ENCODE measurements around the gene ENTPD1.
A peak's percentile ranks its signal among the peaks of the same experiment; 100 is the strongest.
"Not testable (repeated sequence)": the region's sequence is repeated elsewhere in the genome, so short reads cannot be mapped to it uniquely, and the experiment has no call there.

Gene ENTPD1

GRCh38 chr10:95873139-95873538 lies 117.2 kb downstream of the ENTPD1 start:
- DNase-seq: no peak

DNA sequence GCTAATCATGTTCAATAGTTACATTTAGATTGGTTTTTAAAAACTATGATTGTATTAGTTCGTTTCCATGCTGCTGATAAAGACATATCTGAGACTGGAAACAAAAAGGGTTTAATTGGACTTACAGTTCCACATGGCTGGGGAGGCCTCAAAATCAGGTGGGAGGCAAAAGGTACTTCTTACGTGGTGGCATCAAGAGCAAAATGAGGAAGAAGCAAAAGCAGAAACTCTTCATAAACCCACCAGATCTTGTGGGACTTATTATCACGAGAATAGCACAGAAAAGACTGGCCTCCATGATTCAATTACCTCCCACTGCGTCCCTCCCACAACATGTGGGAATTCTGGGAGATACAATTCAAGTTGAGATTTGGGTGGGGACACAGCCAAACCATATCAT lies 117.7 kb downstream of the ENTPD1 start:
- no peak for DNase-seq

DNA sequence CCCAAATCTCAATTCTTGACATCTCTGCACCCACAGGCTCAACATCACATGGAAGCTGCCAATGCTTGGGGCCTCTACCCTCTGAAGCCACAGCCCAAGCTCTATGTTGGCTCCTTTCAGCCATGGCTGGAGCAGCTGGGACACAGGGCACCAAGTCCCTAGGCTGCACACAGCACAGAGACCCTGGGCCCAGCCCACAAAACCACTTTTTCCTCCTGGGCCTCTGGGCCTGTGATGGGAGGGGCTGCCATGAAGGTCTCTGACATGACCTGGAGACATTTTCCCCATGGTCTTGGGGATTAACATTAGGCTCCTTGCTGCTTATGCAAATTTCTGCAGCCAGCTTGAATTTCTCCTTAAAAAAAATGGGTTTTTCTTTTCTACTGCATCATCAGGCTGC lies 118.8 kb downstream of the ENTPD1 start:
- not testable (repeated sequence) for DNase-seq

GRCh38 chr10:95876756-95877155 lies 120.8 kb downstream of the ENTPD1 start:
- no peak for DNase-seq

DNA sequence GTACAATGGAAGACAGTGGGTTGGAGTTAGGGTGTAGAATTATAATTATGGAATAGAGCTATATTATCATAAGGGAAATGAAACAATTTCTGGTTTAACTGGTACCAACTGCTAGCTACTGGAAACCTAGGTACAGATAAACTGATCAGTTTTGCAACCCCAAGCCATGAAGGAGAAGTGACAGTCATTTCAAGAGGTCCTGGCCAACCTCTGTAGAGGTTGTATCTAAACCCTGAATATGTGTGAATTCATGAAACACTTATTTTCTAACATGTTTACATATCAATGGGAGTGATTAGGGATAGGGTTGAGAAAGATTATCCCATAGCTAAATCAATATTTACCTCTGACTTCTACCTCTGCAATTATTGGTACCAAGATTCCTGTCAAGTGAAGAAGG lies 121.9 kb downstream of the ENTPD1 start:
- no peak for DNase-seq

DNA sequence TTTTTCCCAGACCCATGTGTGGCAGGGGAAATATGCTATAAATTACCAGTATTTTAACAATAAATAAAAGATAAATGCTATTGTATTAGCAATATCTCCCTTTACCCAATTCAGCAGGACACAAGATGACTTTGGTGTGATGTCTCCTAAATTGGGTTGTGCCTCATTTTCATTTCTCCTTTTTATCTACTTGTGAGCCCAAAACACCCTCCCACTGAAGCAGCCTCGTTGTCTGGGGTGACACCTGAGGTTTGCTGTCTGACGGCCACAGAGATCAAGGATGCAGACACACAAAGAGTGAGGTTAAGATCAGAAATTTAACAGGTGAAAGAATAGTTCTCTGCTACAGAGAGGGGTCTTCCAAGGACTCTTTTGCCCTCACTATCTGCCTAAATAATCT lies 124.7 kb downstream of the ENTPD1 start:
- DNase-seq: no peak

DNA sequence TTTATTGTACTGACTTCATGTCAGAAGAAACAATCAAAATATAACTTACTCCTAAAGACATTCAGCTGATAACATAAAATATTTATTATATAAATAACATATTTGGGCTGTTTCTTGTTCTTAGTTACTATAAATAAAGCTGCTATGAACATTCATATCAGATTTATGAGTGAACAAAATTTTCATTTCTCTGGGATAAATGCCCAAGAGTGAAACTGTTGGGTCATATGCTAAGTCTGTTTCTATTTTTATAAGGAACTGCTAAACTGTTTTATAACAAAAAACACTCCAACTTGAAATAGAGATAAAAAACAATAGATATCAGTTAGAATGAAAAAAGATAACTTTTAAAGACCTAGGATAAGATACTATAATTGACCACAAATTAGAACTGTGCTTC lies 125.4 kb downstream of the ENTPD1 start:
- DNase-seq: no peak

DNA sequence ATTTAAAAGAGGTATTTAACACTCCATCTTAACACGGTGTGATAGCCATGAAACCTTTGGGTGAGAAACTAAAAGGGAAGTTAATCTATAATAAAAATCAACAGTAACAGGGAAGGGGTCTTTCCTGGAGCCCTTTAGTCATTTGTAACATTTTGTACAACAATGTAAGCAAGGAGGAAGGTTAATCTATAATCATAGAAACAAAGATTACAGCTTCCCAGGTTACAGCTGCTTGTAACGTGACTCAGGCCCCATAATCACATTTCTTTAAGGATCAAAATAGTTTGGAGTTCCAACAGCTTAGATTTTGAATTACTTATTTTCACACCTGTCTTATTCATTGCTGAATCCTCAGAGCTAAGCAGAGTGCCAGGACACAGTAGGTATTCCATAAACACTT lies 133.9 kb downstream of the ENTPD1 start:
- DNase-seq: no peak

GRCh38 chr10:95896071-95896850 lies 140.3 kb downstream of the ENTPD1 start:
- no peak for DNase-seq

- DNase-seq: not testable (repeated sequence)
Measured at GRCh38 chr10:95905897-95906580, 150.1 kb downstream of the ENTPD1 start.

GRCh38 chr10:95906677-95907455 lies 150.9 kb downstream of the ENTPD1 start:
- DNase-seq: peak; percentile 4

DNA sequence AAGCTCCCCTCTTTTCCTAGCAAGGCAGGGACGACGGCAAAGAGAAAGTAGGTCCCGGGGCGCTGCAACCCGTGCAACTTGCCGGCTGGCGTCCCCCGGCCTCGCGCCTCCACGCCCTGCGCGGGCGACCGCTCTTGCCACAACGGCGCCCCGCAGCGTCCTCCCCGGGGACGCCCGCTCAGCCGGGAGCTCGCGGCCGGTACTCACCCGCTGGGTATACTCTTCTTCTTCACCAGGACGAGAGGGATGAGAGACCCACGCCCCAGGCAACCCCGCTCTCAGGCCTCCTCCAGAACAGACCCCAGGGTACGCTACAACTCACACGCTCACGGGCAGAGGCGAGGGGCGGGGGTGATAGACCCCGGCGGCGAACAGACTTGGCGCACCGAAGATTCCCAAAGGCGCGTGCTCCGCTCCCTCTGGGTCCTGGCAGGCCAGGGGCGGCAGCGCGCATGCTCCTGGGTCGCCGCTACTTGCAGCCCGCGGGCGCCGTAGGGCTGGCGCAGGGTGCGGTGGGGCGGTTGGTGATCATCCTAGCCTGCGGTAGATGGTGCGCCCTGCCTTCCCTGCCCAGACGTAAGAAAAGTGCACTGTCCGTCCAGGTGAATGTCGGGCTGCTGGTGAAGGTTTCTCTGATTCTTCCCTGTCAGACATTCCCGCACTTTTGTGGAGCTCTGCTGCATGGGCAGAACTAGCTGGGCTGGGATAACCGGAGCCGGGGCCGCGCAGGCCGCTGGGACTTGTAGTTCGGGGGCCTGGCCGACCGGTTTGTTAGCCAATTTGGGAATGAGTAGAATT lies 151.7 kb downstream of the ENTPD1 start, which contains the start of gene CC2D2B:
CC2D2B (plus strand) TSS at position 520 of the 798 bp plus-strand sequence. CDS start 3,349 bp downstream, outside the sequence.
- peak; percentile 47 for DNase-seq

DNA sequence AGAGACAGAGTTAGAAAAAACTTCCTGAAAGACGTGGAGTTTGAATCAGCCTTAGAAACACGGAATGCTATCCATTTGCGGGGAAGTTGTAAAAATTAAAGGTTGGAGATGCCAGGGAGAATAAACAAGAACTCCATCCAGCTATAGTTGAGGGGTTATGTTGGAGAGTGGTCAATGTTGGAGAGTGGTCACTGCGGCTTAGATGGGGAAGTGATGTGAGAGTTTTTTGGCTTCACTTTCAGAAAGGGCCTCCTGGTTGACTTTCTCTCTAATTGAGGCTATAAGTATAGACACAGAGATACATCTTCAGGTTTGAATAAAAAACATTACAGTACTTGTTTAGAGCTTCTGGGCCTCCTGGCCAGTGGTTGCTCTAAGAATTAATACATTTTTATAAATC lies 152.5 kb downstream of the ENTPD1 start:
- DNase-seq: no peak

DNA sequence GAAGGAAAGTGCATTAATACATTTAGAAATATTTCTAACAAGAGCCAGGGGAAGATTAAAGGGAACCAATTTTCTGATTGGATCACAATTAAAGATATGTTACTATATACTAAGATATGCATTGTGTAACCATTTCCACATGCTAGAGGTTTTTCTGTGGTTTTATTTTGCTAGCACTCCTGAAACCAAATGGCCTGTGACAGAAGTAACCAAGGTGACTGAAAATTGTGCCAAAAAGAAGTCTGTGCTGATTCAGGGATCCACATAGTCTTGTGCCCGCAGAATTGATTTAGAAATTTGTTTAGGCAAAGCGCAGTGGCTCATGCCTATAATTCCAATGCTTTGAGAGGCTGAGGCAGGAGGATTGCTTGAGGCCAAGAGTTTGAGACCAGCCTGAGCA lies 153.6 kb downstream of the ENTPD1 start:
- no peak for DNase-seq

GRCh38 chr10:95916039-95916438 lies 160.1 kb downstream of the ENTPD1 start:
- not testable (repeated sequence) for DNase-seq
